Measurements from ENCODE around the gene MTHFD2L.

DNA sequence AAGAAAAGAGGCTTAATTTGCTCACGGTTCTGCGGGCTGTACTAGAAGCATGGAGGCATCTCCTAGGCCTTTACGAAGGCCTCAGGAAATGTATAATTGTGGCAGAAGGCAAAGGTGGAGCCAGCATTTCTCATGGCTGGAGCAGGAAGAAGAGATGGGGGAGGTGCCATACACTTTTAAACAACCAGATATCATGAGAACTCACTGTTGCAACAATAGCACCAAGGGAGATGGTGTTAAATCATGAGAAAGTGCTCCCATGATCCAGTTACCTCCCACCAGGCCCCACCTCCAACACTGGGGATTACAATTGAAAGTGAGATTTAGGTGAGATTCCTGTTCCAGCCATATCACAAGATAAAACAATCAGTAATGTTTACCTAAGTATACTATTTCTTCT lies 45.5 kb downstream of the MTHFD2L start:
- TF ChIP-seq, protein P1, sequence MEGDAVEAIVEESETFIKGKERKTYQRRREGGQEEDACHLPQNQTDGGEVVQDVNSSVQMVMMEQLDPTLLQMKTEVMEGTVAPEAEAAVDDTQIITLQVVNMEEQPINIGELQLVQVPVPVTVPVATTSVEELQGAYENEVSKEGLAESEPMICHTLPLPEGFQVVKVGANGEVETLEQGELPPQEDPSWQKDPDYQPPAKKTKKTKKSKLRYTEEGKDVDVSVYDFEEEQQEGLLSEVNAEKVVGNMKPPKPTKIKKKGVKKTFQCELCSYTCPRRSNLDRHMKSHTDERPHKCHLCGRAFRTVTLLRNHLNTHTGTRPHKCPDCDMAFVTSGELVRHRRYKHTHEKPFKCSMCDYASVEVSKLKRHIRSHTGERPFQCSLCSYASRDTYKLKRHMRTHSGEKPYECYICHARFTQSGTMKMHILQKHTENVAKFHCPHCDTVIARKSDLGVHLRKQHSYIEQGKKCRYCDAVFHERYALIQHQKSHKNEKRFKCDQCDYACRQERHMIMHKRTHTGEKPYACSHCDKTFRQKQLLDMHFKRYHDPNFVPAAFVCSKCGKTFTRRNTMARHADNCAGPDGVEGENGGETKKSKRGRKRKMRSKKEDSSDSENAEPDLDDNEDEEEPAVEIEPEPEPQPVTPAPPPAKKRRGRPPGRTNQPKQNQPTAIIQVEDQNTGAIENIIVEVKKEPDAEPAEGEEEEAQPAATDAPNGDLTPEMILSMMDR (IDR thresholded peaks at IDR 0.05), result no peak
- TF ChIP-seq POLR2A (IDR thresholded peaks at IDR 0.05), result no peak
